ENCODE results near the gene ADAD2. TPM values are rescaled to one million over a fixed set of nuclear protein-coding genes. Genes with fewer than 3 reads are reported as not detected.

Gene ADAD2
- total RNA-seq, 4 donors from 2014 or later = 0.19 to 4.3 (median 1.6) TPM; not detected in 1

- DNase-seq (ENCODE audit: low spot score) = no peak
- no peak for TF ChIP-seq CTCF (IDR thresholded peaks at IDR 0.05)
- ATAC-seq (ENCODE audit: low FRiP score) = no peak
Observed at GRCh38 chr16:84243732-84244131, 52.8 kb downstream of the ADAD2 start.

- ATAC-seq (ENCODE audit: low FRiP score) = no peak
- no peak for DNase-seq (ENCODE audit: low spot score)
- TF ChIP-seq CTCF (IDR thresholded peaks at IDR 0.05) = no peak
Observed at GRCh38 chr16:84244728-84245127, 53.8 kb downstream of the ADAD2 start.

- no peak for ATAC-seq (ENCODE audit: low FRiP score)
- DNase-seq (ENCODE audit: low spot score) = no peak
- TF ChIP-seq CTCF (IDR thresholded peaks at IDR 0.05) = no peak
Observed at GRCh38 chr16:84245956-84246678, 55.2 kb downstream of the ADAD2 start.

GRCh38 chr16:84246679-84247077 is 55.7 kb downstream of the ADAD2 start:
- no peak for DNase-seq (ENCODE audit: low spot score)
- no peak for TF ChIP-seq CTCF (IDR thresholded peaks at IDR 0.05)
- ATAC-seq (ENCODE audit: low FRiP score) = no peak

Other genes starting within 250 kb of the ADAD2 start
- 10 to 100 TPM in 3 of 4 donors, 1 to 10 TPM in 1; 5.9 to 15.7 (median 13.3) TPM for gene OSGIN1, start 237.9 kb upstream of the ADAD2 start, total RNA-seq
- under 1 TPM in 1 of 4 donors, not detected in 3; 0.65 TPM for gene NECAB2, start 222.9 kb upstream of the ADAD2 start, total RNA-seq
- not detected for gene SLC38A8, start 148.4 kb upstream of the ADAD2 start, total RNA-seq
- 100 to 1,000 TPM in 1 of 4 donors, 10 to 100 TPM in 3; 75.3 to 100 (median 84.3) TPM for gene MBTPS1, start 74.2 kb upstream of the ADAD2 start, total RNA-seq
- gene HSDL1, start 46.0 kb upstream of the ADAD2 start, total RNA-seq = 10 to 100 TPM in 3 of 4 donors, 1 to 10 TPM in 1; 8.8 to 21.4 (median 15.8) TPM
- gene DNAAF1, start 45.8 kb upstream of the ADAD2 start, total RNA-seq = under 1 TPM in 3 of 4 donors, not detected in 1; 0.28 to 0.48 (median 0.32) TPM
- gene TAF1C, start 4.1 kb upstream of the ADAD2 start, total RNA-seq = 10 to 100 TPM; 24.4 to 73.9 (median 33.3) TPM
- not detected for gene KCNG4, start 48.9 kb downstream of the ADAD2 start, total RNA-seq
- gene WFDC1, start 103.7 kb downstream of the ADAD2 start, total RNA-seq = 1 to 10 TPM in 3 of 4 donors, under 1 TPM in 1; 0.36 to 4.7 (median 2.5) TPM
- gene ATP2C2, start 177.4 kb downstream of the ADAD2 start, total RNA-seq = 1 to 10 TPM in 1 of 4 donors, not detected in 3; 1.3 TPM

Data from omental fat pad (tissue), 4 donors.